Breast epithelium (tissue), 3 donors: Measurements from ENCODE around the gene HSPB9.

Source experiments
- CTCF ChIP-seq, 3 donors: fragments of 450-650 bp; IDR thresholded peaks; one replicate each; pipeline ENCODE4 v1.5.1; 2016 to 2017; ENCODE audit warnings: antibody characterized with exemption in 3 of 3, mild to moderate bottlenecking in 3 of 3, moderate library complexity in 3 of 3
- POLR2A ChIP-seq: fragments of 450-650 bp; IDR thresholded peaks from one replicate; pipeline ENCODE4 v1.6.1; 2016; ENCODE audit warnings: antibody characterized with exemption, mild to moderate bottlenecking, moderate library complexity

DNA sequence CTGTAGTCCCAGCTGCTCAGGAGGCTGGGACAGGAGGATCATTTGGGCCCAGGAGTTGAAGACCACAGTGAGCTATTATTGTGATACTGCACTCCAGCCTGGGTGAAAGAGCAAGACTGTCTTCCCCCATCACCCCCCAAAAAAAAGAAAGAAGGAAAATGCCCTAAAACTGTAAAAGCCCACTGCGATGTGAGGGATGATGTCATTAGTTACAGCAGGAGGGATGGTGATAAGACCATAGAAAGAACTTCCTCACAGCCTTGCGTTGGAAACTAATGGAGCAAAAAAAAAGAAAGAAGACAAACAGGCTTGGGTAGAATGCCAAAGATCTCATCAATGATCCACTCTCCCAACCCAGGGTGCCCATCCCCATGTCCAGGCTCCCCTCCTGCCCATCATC is 43.1 kb upstream of the HSPB9 start:
- TF ChIP-seq CTCF (IDR thresholded peaks at IDR 0.05), result no peak
- no peak for TF ChIP-seq POLR2A
